NCI-H2107 (cell line): ENCODE results near the gene PIM2.

Experiments used
- DNase-seq: peaks from one replicate; lab custom pipeline; 2025; lab: John Stamatoyannopoulos, UW

Gene PIM2

DNA sequence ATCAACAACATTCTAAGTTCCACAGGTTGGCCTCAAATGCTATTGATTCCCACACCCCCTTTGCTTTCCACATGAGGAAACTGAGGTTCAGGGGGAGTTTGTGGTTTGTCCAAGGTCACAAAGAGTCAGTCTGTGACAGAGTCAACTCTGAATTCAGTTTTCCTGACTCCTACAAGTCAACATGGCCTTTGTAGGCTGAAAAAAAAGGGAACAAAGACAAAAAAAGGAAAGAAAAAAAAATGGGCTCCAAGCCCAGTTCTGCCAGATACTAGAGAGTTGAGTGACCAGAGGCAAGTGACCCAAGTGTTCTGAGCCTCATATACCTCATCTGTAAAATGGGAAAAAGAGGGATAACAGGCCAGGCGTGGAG is 16.5 kb upstream of the PIM2 start:
- DNase-seq = no peak

DNA sequence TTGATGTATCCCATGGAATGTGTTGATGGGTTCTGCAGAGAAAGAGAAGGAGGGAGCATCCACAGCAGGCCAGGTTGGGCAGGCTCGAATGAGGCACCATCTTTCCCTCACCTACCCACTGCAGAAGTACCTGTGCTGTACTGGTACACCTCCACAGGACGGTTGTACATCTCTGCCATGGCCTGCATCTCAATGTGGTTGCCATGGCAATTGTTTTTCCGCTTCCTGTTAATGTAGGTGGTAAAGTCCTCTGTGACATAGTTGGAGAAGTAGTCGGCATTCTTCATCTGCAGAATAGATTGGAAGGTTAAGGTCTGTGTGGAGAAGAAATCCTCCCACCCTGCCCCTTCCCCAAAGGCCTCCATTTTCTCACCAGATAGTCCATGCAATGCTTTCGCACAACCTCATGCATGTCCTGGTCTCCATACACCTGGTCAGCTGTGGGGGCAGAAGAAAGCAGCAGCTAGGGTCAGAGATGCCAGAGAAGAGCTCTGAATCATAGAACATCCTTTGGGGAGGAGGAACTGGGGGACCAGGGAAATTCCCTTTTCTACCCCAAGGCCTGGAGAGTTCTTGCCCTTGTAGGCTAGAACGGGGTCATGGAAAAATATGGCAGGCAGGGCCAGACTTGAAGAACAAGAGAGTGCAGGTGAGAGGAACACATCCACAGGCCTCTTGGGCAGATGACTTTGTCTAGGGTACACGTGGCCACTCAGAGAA is 15.9 kb upstream of the PIM2 start:
- no peak for DNase-seq

DNA sequence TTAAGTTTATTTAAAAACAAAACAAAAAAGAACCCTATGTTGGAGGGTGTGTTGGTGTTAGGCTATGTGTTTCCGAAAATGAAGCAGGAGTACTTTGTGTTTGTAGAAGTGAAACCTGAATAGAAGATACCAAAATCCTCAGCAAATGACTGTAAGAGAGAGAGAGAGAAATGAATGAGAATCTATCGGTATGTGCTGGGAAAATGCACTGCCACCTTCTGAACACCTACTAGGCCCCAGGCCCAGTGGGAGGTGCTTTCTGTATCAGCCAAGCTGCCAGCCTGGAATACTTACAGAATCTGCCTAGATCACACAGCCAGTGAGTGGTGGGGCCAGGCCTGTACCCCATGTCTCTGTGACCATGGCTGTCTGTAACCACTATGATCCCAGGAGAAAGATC is 14.9 kb upstream of the PIM2 start:
- DNase-seq = no peak

DNA sequence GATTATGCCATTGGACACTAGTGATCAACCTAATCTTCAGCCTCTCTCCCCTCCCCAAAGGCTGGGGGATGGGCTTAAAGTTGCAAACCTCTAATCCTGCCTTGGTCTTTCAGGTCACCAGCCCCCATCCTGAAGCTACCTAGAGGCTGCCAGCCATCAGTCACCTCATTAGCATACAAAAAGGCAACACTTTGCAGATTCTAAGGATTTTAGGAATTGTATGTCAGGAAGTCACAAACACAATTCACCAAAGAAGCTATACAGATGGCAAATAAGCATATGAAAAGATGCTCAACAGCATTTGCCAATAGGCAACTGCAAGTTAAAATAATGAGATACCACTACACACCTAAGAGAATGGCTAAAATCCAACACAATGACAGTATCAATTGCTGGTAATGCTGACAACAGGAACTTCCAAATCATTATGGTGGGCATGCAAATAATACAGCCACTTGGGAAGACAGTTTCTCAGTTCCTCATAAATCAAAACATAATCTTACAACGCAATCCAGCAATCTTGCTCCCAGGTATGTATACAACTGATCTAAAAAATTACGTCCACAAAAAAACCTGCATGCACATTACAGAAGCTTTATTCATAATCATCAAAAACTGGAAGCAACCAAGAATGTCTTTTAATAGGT is 9.0 kb upstream of the PIM2 start:
- DNase-seq = no peak

DNA sequence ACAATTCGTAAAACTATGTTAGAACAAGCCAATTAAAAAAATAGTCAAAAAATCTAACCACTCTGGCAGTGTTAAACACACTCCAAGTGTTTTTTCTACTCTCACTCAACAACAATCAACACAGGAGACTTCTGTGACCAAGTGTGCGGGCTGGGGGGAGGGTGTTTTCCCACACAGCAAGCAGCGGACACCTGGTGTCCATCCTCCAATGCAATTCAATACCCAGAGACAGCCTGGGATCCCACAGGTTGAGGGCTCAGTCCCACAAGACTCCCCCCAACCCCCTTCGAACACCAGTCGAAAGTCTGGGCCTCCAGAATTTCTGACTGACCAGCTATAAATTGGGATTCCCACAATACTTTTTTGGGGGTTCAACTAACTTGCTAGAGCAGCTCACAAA is 8.3 kb upstream of the PIM2 start:
- DNase-seq = no peak

DNA sequence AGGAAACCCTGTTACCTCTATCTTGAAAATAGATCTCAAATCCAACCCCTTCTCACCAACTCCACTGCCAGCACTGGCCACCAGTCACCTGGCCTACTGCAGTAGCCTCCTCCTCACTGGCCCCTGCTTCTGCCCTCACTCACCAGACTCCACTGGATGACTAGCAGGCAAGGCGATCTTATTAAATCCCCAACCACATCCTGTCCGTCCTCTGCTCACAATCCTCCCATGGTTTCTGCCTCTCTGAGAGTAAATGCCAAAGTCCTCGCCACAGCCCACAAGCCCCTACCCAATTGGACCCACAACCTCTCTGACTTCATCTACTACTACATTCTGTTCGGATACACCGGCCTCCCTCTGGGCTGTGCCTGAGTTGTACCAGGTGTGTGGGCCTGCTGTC is 5.4 kb upstream of the PIM2 start:
- no peak for DNase-seq

DNA sequence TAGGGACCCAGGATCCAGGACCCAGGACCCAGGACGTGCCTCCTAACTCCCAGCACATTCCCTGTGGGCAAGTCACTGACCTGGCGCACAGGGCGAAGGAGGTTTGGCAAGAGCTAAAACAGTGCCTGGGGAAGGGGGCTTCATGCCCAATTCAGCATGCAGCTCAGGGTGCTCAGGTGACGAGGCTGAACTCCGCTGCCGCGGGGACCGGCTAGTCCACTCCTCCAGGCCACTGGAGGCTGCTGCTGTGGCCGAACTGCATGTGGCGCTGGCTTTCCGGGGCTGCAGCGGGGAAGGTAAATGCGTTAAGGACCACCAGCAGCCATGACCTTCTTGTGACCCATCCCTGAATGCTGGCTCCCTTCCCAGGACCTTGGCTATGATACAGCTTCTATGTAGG is 4.9 kb upstream of the PIM2 start:
- DNase-seq = no peak

DNA sequence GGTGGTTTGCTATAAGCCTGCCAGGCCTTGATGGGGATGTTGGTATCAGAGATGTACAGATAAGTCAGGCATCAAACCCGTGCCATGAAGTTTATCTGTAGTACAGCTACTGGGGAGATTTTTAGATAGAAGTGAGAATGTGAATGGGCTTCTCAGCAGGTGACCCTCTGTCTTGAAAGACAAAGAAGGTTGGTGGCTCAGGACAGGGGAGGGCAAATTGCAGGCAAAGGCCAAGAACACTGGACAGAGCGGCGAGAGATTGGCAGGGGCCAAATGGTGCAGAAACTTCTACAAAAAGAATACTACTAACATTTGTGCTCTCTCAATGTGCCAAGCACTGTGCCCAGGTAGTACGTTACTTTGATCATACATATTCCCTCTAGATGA is 1.9 kb upstream of the PIM2 start:
- DNase-seq = no peak

DNA sequence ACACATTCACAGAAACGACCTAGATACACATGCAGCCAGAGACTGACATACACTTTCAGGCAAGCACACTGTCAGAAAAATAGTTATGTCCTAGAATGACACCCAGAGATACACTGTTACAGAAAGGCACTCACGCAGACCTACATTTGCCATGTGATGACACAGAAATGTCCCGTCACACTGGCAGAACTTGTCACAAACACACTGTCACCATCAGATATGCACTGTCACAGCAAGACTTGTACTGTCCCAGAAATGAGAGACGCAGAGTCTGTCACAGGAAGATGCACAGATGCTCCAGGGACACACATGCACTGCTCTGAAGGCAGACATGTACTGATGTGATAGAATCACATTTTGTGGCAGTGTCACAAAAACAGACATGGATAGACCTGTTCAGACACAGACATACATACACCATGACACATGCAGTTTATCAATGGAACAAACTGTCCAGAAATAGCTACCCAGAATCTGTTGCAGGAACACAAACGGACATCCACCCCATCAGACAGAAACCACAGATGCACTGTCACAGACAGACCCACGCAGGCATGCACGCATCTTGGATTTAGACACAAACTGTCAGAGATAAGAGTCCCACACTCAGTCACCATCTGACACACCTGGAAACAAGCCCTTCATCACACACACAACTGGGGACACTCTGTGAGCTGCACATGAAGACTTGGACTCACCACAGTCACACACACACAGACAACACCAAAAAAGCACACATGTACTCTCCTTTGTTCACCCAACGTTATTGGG is 1.3 kb upstream of the PIM2 start:
- no peak for DNase-seq

DNA sequence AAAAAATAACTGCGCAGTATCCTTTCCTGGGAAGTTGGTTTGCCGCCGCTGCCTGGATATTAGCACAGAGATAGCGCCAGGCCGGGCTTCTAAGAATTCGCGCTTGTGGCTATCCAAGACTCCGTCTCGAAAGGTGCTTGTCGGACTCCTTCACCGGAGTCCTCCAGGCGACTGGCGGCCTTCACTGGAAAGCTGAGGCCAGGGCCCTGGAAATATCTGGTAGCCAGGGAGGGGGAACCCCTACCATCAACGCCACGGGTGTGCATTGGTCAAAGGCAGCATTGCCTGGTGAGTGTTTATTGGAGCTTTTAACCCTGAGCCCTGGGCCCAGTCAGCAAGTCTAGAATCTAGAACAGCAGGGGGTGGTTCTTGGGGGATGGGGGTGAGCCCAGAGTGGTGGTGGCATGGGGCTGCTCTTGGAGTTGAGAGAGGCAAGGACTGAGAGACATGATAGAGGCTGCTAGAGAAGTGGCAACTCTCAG is 577 bp upstream of the PIM2 start:
- no peak for DNase-seq

DNA sequence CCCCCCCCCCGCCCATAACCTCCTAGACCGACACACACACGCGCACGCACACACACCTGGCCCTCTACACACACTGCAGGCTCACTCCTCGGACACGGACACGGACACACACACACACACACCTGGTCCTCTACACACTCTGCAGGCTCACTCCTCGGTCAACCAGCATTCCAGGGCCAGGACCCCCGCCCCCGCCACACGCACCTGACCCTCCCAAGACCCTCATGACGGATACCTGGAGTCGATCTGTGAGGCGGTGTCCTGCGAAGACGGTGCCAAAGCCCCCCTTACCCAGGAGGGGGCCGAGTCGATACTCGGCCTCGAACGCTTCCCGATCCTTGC is 552 bp downstream of the PIM2 start:
- DNase-seq = no peak

DNA sequence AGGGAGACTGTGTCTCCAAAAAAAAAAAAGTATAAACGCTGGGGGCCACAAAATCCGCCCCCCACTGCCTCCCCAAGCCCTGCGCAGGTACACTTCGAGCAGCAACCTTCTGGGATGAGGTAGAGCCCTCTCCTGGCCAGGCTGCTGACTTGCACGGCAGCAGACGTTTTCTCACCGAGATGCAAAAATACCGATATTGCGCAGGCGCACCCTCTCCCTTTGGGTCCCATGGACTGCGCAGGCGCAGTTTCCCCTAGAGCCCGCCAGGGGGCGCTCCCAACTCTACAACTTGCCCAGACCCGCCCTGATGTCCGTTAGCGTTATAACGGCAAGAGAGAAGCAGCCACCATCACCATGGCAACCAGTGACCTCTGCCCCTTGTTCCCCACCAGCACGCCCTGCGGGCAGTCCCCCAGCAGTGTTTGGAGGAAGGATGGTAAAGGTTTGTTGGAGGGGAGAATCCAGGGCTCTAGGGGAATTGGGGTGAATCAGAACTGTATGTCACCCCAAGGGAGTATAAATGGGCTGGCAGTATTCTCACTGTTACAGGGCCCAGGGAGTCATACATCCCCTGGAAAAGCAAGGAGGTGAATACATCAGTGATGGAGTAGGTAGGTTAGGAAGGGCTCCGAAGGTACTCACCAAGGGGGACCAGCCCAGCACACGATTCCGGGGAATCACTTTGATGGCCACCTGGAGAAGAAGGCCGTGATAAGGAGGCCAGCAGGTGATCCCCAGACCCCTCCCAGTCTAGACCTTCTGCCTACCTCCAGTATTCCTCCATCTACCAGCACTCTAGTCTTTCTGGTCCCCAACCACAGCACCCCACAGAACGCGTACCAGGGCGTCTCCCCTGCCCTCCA is 1.5 kb downstream of the PIM2 start:
- peak; percentile 89 for DNase-seq

DNA sequence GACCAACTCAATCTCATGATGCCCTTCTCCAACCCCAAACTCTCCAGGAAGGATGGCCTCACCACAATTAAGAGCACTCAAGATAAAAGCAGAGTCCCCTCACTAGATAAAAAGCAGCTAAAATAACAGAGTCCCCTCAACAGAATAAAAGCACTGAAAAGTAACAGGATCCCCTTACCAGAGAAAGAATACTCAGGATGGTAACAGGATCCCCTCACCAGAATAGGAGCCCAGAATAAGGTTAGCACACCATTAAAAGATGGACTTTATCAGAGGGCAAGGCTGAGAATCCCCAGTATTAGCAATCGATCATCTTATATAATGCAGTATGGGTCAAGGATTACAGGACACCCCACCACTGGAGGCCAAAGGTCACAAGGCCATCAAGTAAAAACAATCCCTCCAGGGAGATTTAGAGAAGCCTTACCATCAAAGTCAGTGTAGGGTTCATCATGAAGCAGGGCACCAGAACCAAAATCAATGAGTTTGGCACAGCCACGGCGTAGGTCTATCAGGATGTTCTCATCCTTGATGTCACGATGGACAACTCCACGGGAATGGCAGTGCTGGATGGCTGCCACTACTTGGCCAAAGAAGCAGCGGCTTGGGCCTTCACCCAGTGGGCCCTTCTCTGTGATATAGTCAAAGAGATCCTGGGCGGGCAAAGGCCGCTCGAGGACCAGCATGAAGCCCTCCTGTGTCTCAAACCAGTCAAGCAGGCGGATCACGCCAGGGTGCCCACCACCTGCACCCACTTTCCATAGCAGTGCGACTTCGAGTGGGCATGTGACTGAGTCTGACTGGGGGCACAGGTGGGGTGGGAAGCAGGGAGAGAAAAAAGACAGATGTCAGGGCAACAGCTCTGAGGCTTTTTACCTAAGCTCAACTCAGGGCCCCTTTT is 4.0 kb downstream of the PIM2 start:
- DNase-seq = no peak

DNA sequence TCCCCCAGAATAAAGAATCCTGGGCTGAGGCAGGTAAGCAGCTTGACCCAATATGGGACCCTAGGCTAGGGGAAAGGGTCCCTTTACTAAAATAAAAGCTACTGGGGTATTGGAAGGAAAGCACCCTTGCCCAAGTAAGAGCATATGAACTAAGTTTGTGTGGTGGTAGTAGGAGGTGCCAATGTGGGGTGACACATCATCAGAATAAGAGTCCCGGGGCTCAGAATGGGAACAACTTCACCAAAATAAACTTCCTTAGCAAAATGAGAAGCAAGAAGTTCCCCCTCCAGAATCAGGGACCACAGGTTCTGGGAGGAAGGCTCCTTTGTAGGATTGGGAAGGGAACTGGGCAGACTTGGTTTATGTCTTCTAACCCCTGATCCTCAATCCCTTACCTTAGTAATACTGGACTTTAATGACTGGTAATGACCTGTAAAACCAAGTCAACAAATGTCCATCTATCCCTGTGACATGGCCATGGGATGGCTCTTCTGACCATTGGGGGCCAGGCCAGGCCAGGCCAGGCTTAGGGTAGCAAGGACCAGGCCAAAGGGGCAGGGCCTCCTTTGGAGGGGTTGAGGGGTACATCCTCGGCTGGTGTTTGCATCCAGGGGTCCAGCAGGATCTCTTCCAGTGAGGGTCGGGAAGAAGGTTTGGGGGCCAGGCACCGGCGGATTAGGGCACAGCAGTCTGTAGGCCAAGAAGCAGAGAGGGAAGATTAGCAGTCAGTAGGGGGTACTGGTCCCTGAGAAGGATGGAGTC is 5.0 kb downstream of the PIM2 start:
- no peak for DNase-seq

DNA sequence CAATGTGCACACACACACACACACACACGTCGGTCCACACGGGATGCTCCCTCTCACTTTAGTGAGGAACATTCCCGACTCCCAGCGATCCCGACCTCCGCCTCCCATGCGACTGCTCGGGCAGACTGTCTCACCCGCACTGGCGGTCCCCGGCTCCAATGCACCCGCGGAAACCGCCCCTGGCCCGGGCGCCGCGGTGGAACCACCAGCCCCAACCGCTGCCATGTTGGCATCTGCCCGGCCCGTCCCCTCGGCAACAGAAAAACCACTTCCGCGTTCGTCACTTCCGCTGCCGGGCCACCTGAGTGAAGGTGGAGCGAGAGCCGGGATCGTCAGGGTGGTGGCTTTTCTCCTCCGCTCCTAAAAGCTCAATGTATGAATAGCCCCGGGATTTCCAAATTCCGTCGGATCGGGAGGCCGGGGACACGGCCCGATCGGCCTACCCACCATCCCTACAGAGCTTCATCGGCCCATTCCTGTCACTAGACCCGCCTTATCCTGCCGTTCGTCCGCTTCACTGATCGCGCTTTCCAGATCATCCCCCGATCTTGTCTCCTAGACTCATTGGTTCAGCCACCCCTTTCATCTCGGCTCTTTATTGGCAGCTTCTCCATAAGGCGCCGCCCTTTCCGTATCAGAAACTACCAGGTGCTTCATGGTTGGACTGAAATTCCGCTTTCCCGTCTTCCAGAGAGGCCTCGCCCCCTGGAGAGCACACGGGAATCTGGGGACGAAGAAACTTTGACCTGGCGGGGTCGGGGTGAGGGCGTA is 7.2 kb downstream of the PIM2 start, which contains the start of gene SLC35A2:
Gene SLC35A2, minus strand, starts transcription at position 235 of the 771 bp plus-strand sequence. Its CDS starts 10 bp downstream, at position 225.
- peak; percentile 74 for DNase-seq

DNA sequence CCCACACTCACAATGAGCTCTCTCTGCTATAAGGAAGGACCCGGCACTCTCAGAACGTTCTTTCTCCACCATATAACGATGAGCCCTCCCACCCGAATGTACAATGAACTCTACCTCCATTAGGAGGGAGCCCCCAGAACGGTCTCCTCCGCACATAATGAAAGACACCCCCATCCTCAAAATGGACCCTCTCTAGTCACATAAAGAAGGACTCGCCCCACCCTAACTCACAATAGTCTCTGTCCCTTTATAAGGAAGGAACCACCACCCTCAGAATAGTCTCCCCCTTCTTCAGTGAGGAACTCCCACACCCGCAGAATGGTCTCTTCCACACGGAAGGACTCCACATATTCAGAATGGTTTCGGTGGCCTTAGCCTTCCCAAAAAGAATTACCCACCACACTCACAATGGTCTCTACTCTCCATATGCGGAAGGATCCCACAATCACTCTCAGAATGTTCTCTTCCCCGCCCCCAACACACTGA is 7.9 kb downstream of the PIM2 start:
- DNase-seq = no peak

DNA sequence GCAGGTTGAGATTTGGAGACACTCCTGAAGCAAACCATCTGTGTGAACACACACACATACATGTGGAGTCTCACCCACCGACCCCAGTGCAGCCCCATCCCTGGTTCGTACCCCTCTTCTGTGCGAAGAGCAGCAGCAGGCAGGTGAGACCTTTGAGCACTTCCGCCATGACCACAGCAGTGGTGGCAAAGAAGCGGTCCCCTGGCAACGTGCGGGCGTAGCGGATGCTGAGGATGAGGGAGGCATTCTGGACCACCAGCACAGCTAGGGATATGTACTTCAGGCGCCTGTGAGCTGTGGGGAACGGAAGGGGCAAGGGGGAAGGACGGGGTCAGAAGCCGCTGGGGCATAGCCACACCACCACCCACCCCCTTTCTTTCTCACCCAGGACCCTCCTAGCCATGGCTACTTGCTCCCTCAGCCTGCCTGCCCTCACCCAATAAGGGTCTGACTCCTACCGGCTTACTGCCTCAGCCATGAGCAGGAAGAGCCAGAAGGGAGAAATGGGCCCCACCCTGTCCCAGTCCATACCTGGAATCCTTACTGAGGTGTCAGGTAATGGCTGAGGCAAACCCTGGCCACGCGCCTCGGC is 9.0 kb downstream of the PIM2 start:
- DNase-seq = no peak

DNA sequence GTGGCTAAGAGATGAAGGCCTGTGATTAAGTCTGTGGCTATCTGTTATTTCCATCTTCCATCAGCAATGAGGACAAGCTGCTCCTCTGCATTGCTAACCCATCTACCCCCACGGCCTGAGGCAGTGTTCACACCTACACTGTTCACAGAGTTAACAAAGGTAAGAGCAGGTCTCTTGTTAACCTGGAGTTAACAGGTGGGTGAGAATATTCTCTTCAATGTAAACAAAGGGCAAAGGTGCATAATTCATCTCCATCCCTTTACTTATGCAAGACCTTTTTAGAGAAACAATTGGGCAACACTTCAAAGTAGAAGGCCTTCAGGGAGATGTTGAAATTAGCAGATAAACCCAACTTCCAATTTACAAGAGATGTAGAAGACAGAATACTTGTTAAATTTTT is 10.2 kb downstream of the PIM2 start:
- DNase-seq = no peak
